ENCODE results near the gene LRRC19. TPM values are rescaled to one million over a fixed set of nuclear protein-coding genes. Genes with fewer than 3 reads are reported as not detected.

LRRC19 gene
- total RNA-seq, 1 donor from 2014 or later: not detected

DNA sequence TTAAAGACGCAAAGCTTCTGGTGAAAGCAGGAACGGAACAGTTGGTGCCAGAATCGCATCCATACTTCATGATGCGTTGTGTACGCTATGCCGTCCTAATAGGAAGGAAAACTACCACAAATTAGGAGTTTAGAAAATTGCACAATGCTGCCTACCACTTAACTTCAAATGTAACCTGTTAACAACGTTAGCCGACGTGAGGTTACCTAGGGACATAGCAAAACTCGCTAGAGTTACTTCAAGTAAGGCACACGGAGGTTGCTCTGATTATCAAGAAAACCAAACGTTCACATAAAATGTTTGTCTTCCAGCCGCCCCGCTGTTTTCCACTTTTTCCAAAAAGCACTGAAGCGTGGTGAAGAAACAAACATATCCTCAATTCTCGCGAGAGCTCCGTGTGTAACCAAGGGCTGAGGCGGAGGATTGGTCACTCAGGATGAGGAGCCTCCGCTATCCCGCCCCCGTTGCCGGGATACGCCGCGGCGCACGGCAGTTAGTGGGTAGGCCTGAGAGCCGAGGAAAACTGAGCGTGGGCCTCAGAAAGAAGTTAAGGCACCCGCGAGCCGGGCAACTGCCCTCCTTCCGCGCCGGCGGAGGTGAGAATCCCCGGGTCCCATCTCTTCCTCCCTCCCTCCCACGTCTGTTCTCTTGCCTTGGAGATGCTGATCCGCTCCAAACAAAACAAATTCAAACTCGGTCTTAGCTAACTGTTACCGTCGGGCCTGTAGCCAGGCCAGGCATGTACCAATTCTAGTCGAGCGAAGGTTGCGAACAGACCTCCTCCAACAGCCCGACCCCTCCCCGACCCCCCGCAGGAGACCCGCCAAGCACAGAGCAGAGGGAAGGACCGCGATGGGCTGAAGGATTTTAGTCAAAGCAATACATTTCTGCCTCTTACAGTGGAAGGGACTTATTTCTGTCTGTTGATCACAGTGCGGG, 49.3 kb downstream of the LRRC19 start, which contains the start of gene IFT74:
Gene IFT74 (plus strand): TSS at position 492 of the 939 bp plus-strand sequence. CDS start 5,556 bp downstream, outside the sequence.
- peaks cover 20% of the 10 kb centered on the region for H3K4me1 Mint-ChIP-seq
- DNase-seq (ENCODE audit: low spot score in 2 of 2, unreplicated experiment in 2 of 2): peak; percentile 92 to 94
- peak within 1 kb of the TSS; percentile 99 for H3K27ac Mint-ChIP-seq
- H3K36me3 Mint-ChIP-seq: peaks cover 2% of the 10 kb centered on the region
- no peaks in the 10 kb centered on the region for H3K9me3 Mint-ChIP-seq
- no peaks in the 10 kb centered on the region for H3K27me3 Mint-ChIP-seq (ENCODE audit: low read depth)
- peak within 1 kb of the TSS; percentile 90 for H3K4me3 Mint-ChIP-seq
- TF ChIP-seq CTCF (IDR thresholded peaks at IDR 0.05; ENCODE audit: unreplicated experiment): no peak

DNA sequence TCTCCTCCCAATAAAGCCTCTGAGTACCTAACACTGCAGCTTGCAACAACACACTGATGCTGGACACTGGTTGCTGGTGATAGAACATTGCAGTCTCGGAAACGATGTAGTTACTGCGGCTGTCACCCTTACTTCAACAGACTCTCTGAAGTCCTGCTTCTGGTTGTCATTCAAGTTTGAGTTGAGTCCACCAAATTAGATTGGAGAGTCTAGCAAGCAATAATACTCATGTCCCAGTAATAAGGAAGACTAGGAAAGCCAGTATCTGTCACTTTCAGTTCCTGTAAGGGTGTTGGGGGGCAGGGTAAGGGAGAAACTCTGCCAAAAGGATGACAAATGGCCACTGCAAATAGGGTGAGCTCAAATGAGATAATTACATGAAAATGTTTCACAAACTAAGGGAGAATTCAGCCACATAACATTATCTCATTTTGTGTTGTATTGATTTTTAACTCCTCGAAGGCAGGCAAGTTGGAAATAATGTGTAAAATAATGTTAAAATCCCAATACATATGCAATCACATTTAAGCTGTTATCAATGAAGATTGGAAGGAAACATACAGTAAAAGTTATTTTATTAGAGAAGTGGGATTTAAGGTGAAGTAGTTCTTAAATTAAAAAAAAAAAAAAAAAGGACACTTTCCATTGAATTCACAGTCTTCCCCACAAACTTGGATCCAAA, 50.1 kb downstream of the LRRC19 start:
- Mint-ChIP-seq H3K4me1 (peaks cover 20% of the 10 kb centered on the region), H3K9me3 (no peaks in the 10 kb centered on the region), H3K4me3 (peak overlapping the region; percentile 90), H3K36me3 (peaks cover 2% of the 10 kb centered on the region), H3K27me3 (ENCODE audit: low read depth) (no peaks in the 10 kb centered on the region), H3K27ac (peak overlapping the region; percentile 99)
- DNase-seq (ENCODE audit: low spot score in 2 of 2, unreplicated experiment in 2 of 2): no peak
- no peak for TF ChIP-seq CTCF (IDR thresholded peaks at IDR 0.05; ENCODE audit: unreplicated experiment)

GRCh38 chr9:26954050-26954508, 51.4 kb downstream of the LRRC19 start:
- Mint-ChIP-seq H3K4me1 (peaks cover 20% of the 10 kb centered on the region), H3K4me3 (no peak overlapping the region), H3K27me3 (ENCODE audit: low read depth) (no peaks in the 10 kb centered on the region), H3K36me3 (peaks cover 2% of the 10 kb centered on the region), H3K9me3 (no peaks in the 10 kb centered on the region), H3K27ac (no peak overlapping the region)
- no peak for TF ChIP-seq CTCF (IDR thresholded peaks at IDR 0.05; ENCODE audit: unreplicated experiment)
- DNase-seq (ENCODE audit: low spot score in 2 of 2, unreplicated experiment in 2 of 2): no peak

- no peak for DNase-seq (ENCODE audit: low spot score in 2 of 2, unreplicated experiment in 2 of 2)
- H3K4me3 Mint-ChIP-seq: no peak overlapping the region
- H3K4me1 Mint-ChIP-seq: peaks cover 20% of the 10 kb centered on the region
- H3K9me3 Mint-ChIP-seq: no peaks in the 10 kb centered on the region
- H3K27ac Mint-ChIP-seq: no peak overlapping the region
- TF ChIP-seq CTCF (IDR thresholded peaks at IDR 0.05; ENCODE audit: unreplicated experiment): no peak
- no peaks in the 10 kb centered on the region for H3K36me3 Mint-ChIP-seq
- no peaks in the 10 kb centered on the region for H3K27me3 Mint-ChIP-seq (ENCODE audit: low read depth)
Observed at GRCh38 chr9:26951794-26952193, 53.7 kb downstream of the LRRC19 start.

- Mint-ChIP-seq H3K4me3 (no peak overlapping the region), H3K27ac (no peak overlapping the region), H3K9me3 (no peaks in the 10 kb centered on the region), H3K36me3 (no peaks in the 10 kb centered on the region), H3K27me3 (ENCODE audit: low read depth) (no peaks in the 10 kb centered on the region), H3K4me1 (peaks cover 19% of the 10 kb centered on the region)
- no peak for DNase-seq (ENCODE audit: low spot score in 2 of 2, unreplicated experiment in 2 of 2)
- no peak for TF ChIP-seq CTCF (IDR thresholded peaks at IDR 0.05; ENCODE audit: unreplicated experiment)
Observed at GRCh38 chr9:26950521-26950920, 55.0 kb downstream of the LRRC19 start.
